Ovary (tissue), 9 donors: Measurements from ENCODE around the gene FUBP3. TPM values are rescaled to one million over a fixed set of nuclear protein-coding genes. Genes with fewer than 3 reads are reported as not detected.

Source experiments
- DNase-seq, 5 donors: peaks; one replicate each; pipeline ENCODE4 v3.0.0-alpha.2; 2019 to 2020
- H3K27ac ChIP-seq, 2 donors: fragments of 200-600 bp; one replicate each; pipeline versions ENCODE4 v1.5.1 to v1.8.0; 2019 to 2022
- H3K27me3 ChIP-seq: fragments of 200-600 bp; one replicate; pipeline ENCODE4 v1.8.0; 2022
- H3K36me3 ChIP-seq: fragments of 200-600 bp; sonication (generic); one replicate; pipeline ENCODE4 v1.5.1; 2019
- H3K4me1 ChIP-seq: one replicate; pipeline ENCODE4 v1.8.1; 2013; ENCODE audit warnings: mild to moderate bottlenecking, moderate library complexity; ENCODE audit not compliant: insufficient read depth
- H3K4me3 ChIP-seq: fragments of 200-600 bp; sonication (generic); one replicate; pipeline ENCODE4 v1.5.1; 2017
- H3K9me3 ChIP-seq, 2 donors: fragments of 200-600 bp in 1 of 2; sonication (generic) in 1 of 2; one replicate each; pipeline versions ENCODE4 v1.5.1 to v1.8.1; 2013 to 2019; ENCODE audit warnings: mild to moderate bottlenecking in 1 of 2, moderate library complexity in 1 of 2
- CTCF ChIP-seq, 3 donors: fragments of 450-650 bp in 2 of 3; fragments of 200-600 bp in 1 of 3; IDR thresholded peaks; one replicate each; pipeline versions ENCODE4 v1.5.1 to v1.8.0; 2016 to 2022; ENCODE audit warnings: antibody characterized with exemption in 3 of 3, mild to moderate bottlenecking in 1 of 3
- EP300 ChIP-seq: sonication (generic); formaldehyde crosslinking; IDR thresholded peaks from one replicate; pipeline ENCODE4 v1.6.1; 2017; ENCODE audit warnings: antibody characterized with exemption
- POLR2A ChIP-seq: fragments of 450-650 bp; IDR thresholded peaks from one replicate; pipeline ENCODE4 v1.6.1; 2017; ENCODE audit warnings: antibody characterized with exemption, mild to moderate bottlenecking, moderate library complexity
- WGBS, 3 donors: extraction: QIAGEN DNeasy Blood & Tissue Kit in 1 of 3; methylation state at CpG; one replicate each; pipeline versions ENCODE4 v1.1.5 to v1.1.7; 2013 to 2017; 5-methylcytosine and 5-hydroxymethylcytosine counted together
- intact Hi-C, 4 donors: fragments of 100-400 bp; cut with DNase I; formaldehyde crosslinking; loops; one replicate each; pipeline versions ENCODE4 v1.11.0 to v1.15.1; 2022 to 2023
- polyA plus RNA-seq, 2 donors: library from polyadenylated mRNA; stranded (reverse); fragments of 200-250 nt in 1 of 2; fragments of 350-450 nt in 1 of 2; fragmentation: Illumina TruSeq in 1 of 2; extraction: RNeasy Lipid Tissue Mini Kit (QIAGEN cat#74804) in 1 of 2; gene quantifications; one replicate each; pipeline ENCODE4 v1.2.3, GENCODE V29; 2013 to 2014
- total RNA-seq, 7 donors: library from RNA; depleted of rRNA in 2 of 7; stranded (reverse); fragments of >200 nt in 2 of 7; fragmentation: NEBNext Ultra II Directional in 3 of 7; extraction: Animal tissue kit (Norgen Biotek cat#: 25700) in 3 of 7; gene quantifications; one replicate each; pipeline versions ENCODE4 v1.1.0 to v1.2.4, GENCODE V29; 2016 to 2023
- donor health status: DM: no; HTN: no; CAD: no; lungs with moderate emphysema.
- donor health status: DM: no; HTN: no; CAD: no.
- donor health status: Bipolar disorder and iron deficiency.
- donor health status: DM: yes; HTN: yes; CAD: no.
- donor health status: DM: no; HTN: no; CAD: no.
- donor health status: DM: yes; HTN: yes; CAD: no.

Gene FUBP3
- total and polyA plus RNA-seq, 9 donors, result 15.5 to 54.3 (median 44.4) TPM

GRCh38 chr9:130554606-130555005 is 24.8 kb upstream of the FUBP3 start:
- no peak for TF ChIP-seq CTCF (IDR thresholded peaks at IDR 0.05)
- no peak for TF ChIP-seq POLR2A
- no peak for TF ChIP-seq EP300
- DNase-seq, result no peak
- Histone ChIP-seq H3K4me1 (no peaks in the 10 kb centered on the region), H3K27ac (no peak overlapping the region), H3K36me3 (no peaks in the 10 kb centered on the region), H3K4me3 (no peak overlapping the region), H3K9me3 (peaks cover 0 to 7% of the 10 kb centered on the region in 2 donors), H3K27me3 (no peaks in the 10 kb centered on the region)
- intact Hi-C loops, result no loop called here
- 81 to 83% (median 82%) methylated on average over 5 of the region's 5 CpGs for WGBS, 3 donors

- no peak overlapping the region for H3K27ac ChIP-seq
- H3K4me3 ChIP-seq, result no peak overlapping the region
- H3K9me3 ChIP-seq, result peaks cover 0 to 7% of the 10 kb centered on the region in 2 donors
- intact Hi-C loops, result no loop called here
- H3K4me1 ChIP-seq, result no peaks in the 10 kb centered on the region
- H3K36me3 ChIP-seq, result no peaks in the 10 kb centered on the region
- 81 to 90% (median 82%) methylated on average over 6 of the region's 6 CpGs for WGBS, 3 donors
- DNase-seq, result no peak
- TF ChIP-seq POLR2A (no peak), EP300 (no peak), CTCF (IDR thresholded peaks at IDR 0.05) (no peak)
- H3K27me3 ChIP-seq, result no peaks in the 10 kb centered on the region
These were observed 24.3 kb upstream of the FUBP3 start for GRCh38 chr9:130555061-130555460.

- Histone ChIP-seq H3K27me3 (no peaks in the 10 kb centered on the region), H3K4me3 (no peak overlapping the region), H3K36me3 (no peaks in the 10 kb centered on the region), H3K27ac (no peak overlapping the region), H3K9me3 (peaks cover 0 to 7% of the 10 kb centered on the region in 2 donors), H3K4me1 (no peaks in the 10 kb centered on the region)
- intact Hi-C loops, result no loop called here
- 58 to 60% (median 59%) methylated on average over 6 of the region's 6 CpGs for WGBS, 3 donors
- TF ChIP-seq CTCF (IDR thresholded peaks at IDR 0.05) (no peak), EP300 (no peak), POLR2A (no peak)
- no peak for DNase-seq
These were observed 23.4 kb upstream of the FUBP3 start for GRCh38 chr9:130555968-130556367.

GRCh38 chr9:130556396-130557076 is 22.8 kb upstream of the FUBP3 start:
- Histone ChIP-seq H3K9me3 (peaks cover 0 to 7% of the 10 kb centered on the region in 2 donors), H3K4me1 (no peaks in the 10 kb centered on the region), H3K27me3 (no peaks in the 10 kb centered on the region), H3K27ac (no peak overlapping the region), H3K4me3 (no peak overlapping the region), H3K36me3 (no peaks in the 10 kb centered on the region)
- TF ChIP-seq EP300 (no peak), POLR2A (no peak), CTCF (IDR thresholded peaks at IDR 0.05) (no peak)
- no peak for DNase-seq
- 67 to 69% (median 68%) methylated on average over 18 of the region's 18 CpGs for WGBS, 3 donors
- intact Hi-C loops, result no loop called here
